ENCODE measurements around the gene SMIM44. TPM values are rescaled to one million over a fixed set of nuclear protein-coding genes. Genes with fewer than 3 reads are reported as not detected.

The SMIM44 gene
- polyA plus RNA-seq, 1 experiment = not detected

- ChIA-PET CTCF (interaction anchor here (1.0 to 7.2 kb wide), 3 partner anchors 9 to 177 kb away, joined by 4 to 62 read pairs (median 14); no protein-coding TSS in a partner anchor), POLR2A (no interaction called here)
- no peak for DNase-seq (ENCODE audit: low read depth)
- no peak for TF ChIP-seq CTCF (IDR thresholded peaks at IDR 0.05; ENCODE audit: insufficient read depth, low read depth, low read length)
- H3K36me3 ChIP-seq (ENCODE audit: control insufficient read depth, insufficient read depth, low read length) = no peaks in the 10 kb centered on the region
- no peak overlapping the region for H3K4me3 ChIP-seq (ENCODE audit: low read depth, low read length)
- H3K27me3 ChIP-seq (ENCODE audit: control insufficient read depth, insufficient read depth, low read length) = peaks cover 14% of the 10 kb centered on the region
Observed at GRCh38 chr19:3481241-3482090, 1.8 kb downstream of the SMIM44 start.

GRCh38 chr19:3480383-3481091, 2.7 kb downstream of the SMIM44 start, which contains the start of gene SMIM24:
SMIM24 (minus strand) TSS chr19:3480525; CDS start chr19:3480463, 62 bp downstream.
- CTCF ChIA-PET = interaction anchor here (0.7 to 7.2 kb wide), 6 partner anchors 8 to 176 kb away, joined by 3 to 62 read pairs (median 4); no protein-coding TSS in a partner anchor
- no peaks in the 10 kb centered on the region for H3K36me3 ChIP-seq (ENCODE audit: control insufficient read depth, insufficient read depth, low read length)
- no peak for TF ChIP-seq CTCF (IDR thresholded peaks at IDR 0.05; ENCODE audit: insufficient read depth, low read depth, low read length)
- peaks cover 14% of the 10 kb centered on the region for H3K27me3 ChIP-seq (ENCODE audit: control insufficient read depth, insufficient read depth, low read length)
- DNase-seq (ENCODE audit: low read depth) = no peak
- POLR2A ChIA-PET = no interaction called here
- no peak within 1 kb of the TSS for H3K4me3 ChIP-seq (ENCODE audit: low read depth, low read length)

GRCh38 chr19:3479834-3480215, 3.4 kb downstream of the SMIM44 start:
- no peak for TF ChIP-seq CTCF (IDR thresholded peaks at IDR 0.05; ENCODE audit: insufficient read depth, low read depth, low read length)
- no peak for DNase-seq (ENCODE audit: low read depth)
- POLR2A ChIA-PET = no interaction called here
- no peak overlapping the region for H3K4me3 ChIP-seq (ENCODE audit: low read depth, low read length)
- CTCF ChIA-PET = interaction anchor here (0.6 to 3.3 kb wide), 6 partner anchors 8 to 175 kb away, joined by 3 to 14 read pairs (median 4); no protein-coding TSS in a partner anchor
- peaks cover 14% of the 10 kb centered on the region for H3K27me3 ChIP-seq (ENCODE audit: control insufficient read depth, insufficient read depth, low read length)
- no peaks in the 10 kb centered on the region for H3K36me3 ChIP-seq (ENCODE audit: control insufficient read depth, insufficient read depth, low read length)

- peaks cover 14% of the 10 kb centered on the region for H3K27me3 ChIP-seq (ENCODE audit: control insufficient read depth, insufficient read depth, low read length)
- H3K36me3 ChIP-seq (ENCODE audit: control insufficient read depth, insufficient read depth, low read length) = no peaks in the 10 kb centered on the region
- no peak overlapping the region for H3K4me3 ChIP-seq (ENCODE audit: low read depth, low read length)
- ChIA-PET POLR2A (no interaction called here), CTCF (interaction anchor here (0.6 to 3.3 kb wide), 7 partner anchors 8 to 174 kb away, joined by 3 to 14 read pairs (median 3); no protein-coding TSS in a partner anchor)
- DNase-seq (ENCODE audit: low read depth) = no peak
- no peak for TF ChIP-seq CTCF (IDR thresholded peaks at IDR 0.05; ENCODE audit: insufficient read depth, low read depth, low read length)
Observed at GRCh38 chr19:3479177-3479833, 3.9 kb downstream of the SMIM44 start.

All from BJ (cell line).